PFSK-1 (cell line): Measurements from ENCODE around the gene ZNF514.

Experiments
- FOXP2 ChIP-seq: optimal IDR thresholded peaks from 2 replicates; pipeline ENCODE3; 2011; ENCODE audit warnings: borderline replicate concordance, control low read depth, inconsistent platforms; ENCODE audit not compliant: insufficient read depth; ENCODE audit errors: extremely low read length, extremely low read depth
- POLR2AphosphoS5 ChIP-seq: IDR thresholded peaks from 2 replicates; pipeline ENCODE4 v1.6.1; 2012; ENCODE audit warnings: low read depth, mild to moderate bottlenecking, control low read depth, low read length, moderate library complexity
- REST ChIP-seq, 2 experiments: IDR thresholded peaks; 2 replicates each; pipeline versions ENCODE4 v1.6.1 to v1.8.0; 2011 to 2012; ENCODE audit warnings: low read depth in 2 of 2, low read length in 2 of 2, control low read depth in 1 of 2, inconsistent platforms in 1 of 2, mild to moderate bottlenecking in 1 of 2, moderate library complexity in 1 of 2; ENCODE audit not compliant: insufficient read depth in 1 of 2
- SIN3A ChIP-seq: IDR thresholded peaks from 2 replicates; pipeline ENCODE4 v1.6.1; 2012; ENCODE audit warnings: mild to moderate bottlenecking, low read length, moderate library complexity, borderline replicate concordance; ENCODE audit not compliant: insufficient read depth
- TAF1 ChIP-seq: IDR thresholded peaks from 2 replicates; pipeline ENCODE4 v1.6.1; 2012; ENCODE audit warnings: low read length, control low read depth, borderline replicate concordance; ENCODE audit not compliant: insufficient read depth

The ZNF514 gene

GRCh38 chr2:95179451-95179850 is 19.8 kb upstream of the ZNF514 start:
- TF ChIP-seq POLR2AphosphoS5 (no peak), REST (IDR thresholded peaks at IDR 0.05; ENCODE audit: insufficient read depth in 1 of 2, low read depth in 2 of 2, low read length in 2 of 2) (no peak), TAF1 (no peak)

- TF ChIP-seq FOXP2: no peak
- TF ChIP-seq POLR2AphosphoS5: no peak
- TF ChIP-seq SIN3A: no peak
- no peak for TF ChIP-seq REST (IDR thresholded peaks at IDR 0.05; ENCODE audit: insufficient read depth in 1 of 2, low read depth in 2 of 2, low read length in 2 of 2)
- no peak for TF ChIP-seq TAF1
Measured at GRCh38 chr2:95174031-95174542, 14.4 kb upstream of the ZNF514 start.

GRCh38 chr2:95171902-95172301 is 12.3 kb upstream of the ZNF514 start:
- no peak for TF ChIP-seq REST (IDR thresholded peaks at IDR 0.05; ENCODE audit: insufficient read depth in 1 of 2, low read depth in 2 of 2, low read length in 2 of 2)
- no peak for TF ChIP-seq SIN3A
- TF ChIP-seq TAF1: no peak
- no peak for TF ChIP-seq POLR2AphosphoS5
- no peak for TF ChIP-seq FOXP2

DNA sequence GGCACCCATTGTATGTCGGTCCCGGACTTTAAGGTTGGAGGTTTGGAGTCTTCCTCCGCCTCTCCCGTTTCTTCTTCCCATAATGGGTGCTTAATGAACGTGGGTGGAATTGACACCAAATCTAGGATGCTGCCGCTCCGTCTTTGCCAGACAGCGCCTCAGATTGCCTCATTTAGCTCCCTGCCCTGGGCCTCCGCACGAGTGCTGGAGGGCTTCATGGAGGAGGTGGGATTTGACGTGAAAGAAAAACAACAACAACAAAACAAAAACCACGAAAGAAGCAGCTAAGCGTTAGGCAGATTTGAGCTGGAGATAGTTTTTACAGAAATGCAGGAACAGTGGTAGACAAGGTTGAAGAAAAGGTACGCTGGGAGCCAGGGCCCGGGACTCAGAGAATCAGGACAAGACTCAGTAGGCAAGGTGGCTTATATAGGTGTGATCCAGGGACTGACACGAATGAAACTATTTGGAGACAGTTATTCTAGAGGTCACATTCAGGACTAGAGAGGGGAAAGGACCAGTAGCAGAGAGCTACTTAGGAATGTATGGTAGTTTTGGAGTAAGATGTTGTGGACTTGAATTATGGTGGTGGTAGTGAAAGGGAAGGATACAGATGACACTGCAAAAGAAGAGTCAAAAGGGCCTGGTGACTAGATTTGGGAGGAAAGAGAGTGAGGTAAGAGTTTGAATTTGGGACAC is 6.6 kb upstream of the ZNF514 start:
- TF ChIP-seq REST (IDR thresholded peaks at IDR 0.05; ENCODE audit: insufficient read depth in 1 of 2, low read depth in 2 of 2, low read length in 2 of 2): no peak
- TF ChIP-seq POLR2AphosphoS5: no peak
- TF ChIP-seq FOXP2: no peak
- TF ChIP-seq SIN3A: no peak

DNA sequence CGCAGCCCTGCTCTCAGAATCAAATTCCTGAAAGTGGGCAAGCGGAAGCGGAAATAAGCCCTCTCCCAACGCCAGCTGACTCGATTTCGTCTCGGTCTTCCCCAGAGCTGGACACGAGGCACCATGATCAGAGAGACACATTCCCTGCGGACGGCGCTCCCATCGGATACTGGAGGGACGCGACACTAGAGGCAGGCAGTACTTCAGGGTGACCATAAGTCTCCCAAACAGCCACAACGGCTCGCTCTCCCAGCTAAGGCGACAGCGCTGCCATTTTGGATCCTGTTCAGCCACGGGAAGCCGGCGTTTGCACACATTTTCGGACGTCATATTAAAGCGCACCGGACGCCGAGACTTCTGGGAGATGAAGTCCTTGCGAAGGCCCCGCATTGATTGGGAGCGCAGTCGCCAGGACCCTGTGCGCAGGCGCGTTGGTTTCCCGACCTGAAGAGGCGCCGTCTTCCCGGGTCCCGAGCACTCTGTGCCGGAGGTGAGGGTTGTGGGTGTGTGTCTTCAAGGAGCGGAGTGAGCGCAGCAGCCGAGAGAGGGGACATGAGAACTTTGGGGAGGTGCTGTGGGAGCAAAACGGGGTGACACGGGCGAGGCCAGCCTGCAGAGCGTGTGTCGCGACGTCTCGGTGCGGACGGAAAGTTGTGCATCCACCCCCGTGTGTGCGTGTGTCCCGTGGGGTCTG is 5.9 kb upstream of the ZNF514 start, which contains the start of gene ZNF2:
Gene ZNF2 (plus strand): TSS at position 439 of the 694 bp plus-strand sequence. CDS start 10,418 bp downstream, outside the sequence.
- TF ChIP-seq FOXP2 (peak; percentile 12), SIN3A (no peak), POLR2AphosphoS5 (peak; percentile 92), TAF1 (peak; percentile 87; the same call in 1 of the 2 replicates), REST (IDR thresholded peaks at IDR 0.05; ENCODE audit: insufficient read depth in 1 of 2, low read depth in 2 of 2, low read length in 2 of 2) (0 out of 4 replicates have a peak, but pooled peaks have one; percentile 8 to 15)
